Gastrocnemius medialis (tissue), 4 donors: ENCODE data around the gene DOCK8.

Source experiments
- CTCF ChIP-seq, 5 experiments: fragments of 450-650 bp in 3 of 5; fragments of 200-600 bp in 2 of 5; sonication (generic) in 2 of 5; IDR thresholded peaks in 4 of 5; conservative IDR thresholded peaks in 1 of 5; 1 replicate in 4 of 5; 2 replicates in 1 of 5; pipeline ENCODE4 v1.5.1; 2016 to 2019; ENCODE audit warnings: antibody characterized with exemption in 5 of 5, mild to moderate bottlenecking in 3 of 5, moderate library complexity in 3 of 5
- POLR2A ChIP-seq, 2 donors: fragments of 450-650 bp; IDR thresholded peaks; one replicate each; pipeline ENCODE4 v1.6.1; 2017; ENCODE audit warnings: antibody characterized with exemption in 2 of 2, mild to moderate bottlenecking in 2 of 2, moderate library complexity in 2 of 2

GRCh38 chr9:419571-420171 is 205.0 kb downstream of the DOCK8 start:
- no peak for TF ChIP-seq CTCF (IDR thresholded peaks at IDR 0.05 in 4 of 5, conservative IDR thresholded peaks at IDR 0.05 in 1 of 5)
- no peak for TF ChIP-seq POLR2A (IDR thresholded peaks at IDR 0.05)
